H1 (cell line): ENCODE results near the gene GALNT17. TPM values are rescaled to one million over a fixed set of nuclear protein-coding genes. Genes with fewer than 3 reads are reported as not detected.

Experiments
- ATF2 ChIP-seq: IDR thresholded peaks from 2 replicates; pipeline ENCODE4 v1.6.1; 2012; ENCODE audit warnings: low read length, inconsistent platforms
- CHD2 ChIP-seq: IDR thresholded peaks from 2 replicates; pipeline ENCODE4 v1.6.1; 2012; ENCODE audit warnings: low read length, improper control_type of control experiment
- CHD7 ChIP-seq: fragments of 300-600 bp; sonication (generic); IDR thresholded peaks from 2 replicates; pipeline ENCODE4 v1.7.1; 2012; ENCODE audit warnings: low read length, moderate library complexity, mild to moderate bottlenecking, inconsistent platforms; ENCODE audit not compliant: insufficient replicate concordance
- JUND ChIP-seq: IDR thresholded peaks from 2 replicates; pipeline ENCODE4 v1.6.1; 2011; ENCODE audit warnings: mild to moderate bottlenecking, improper control_type of control experiment, low read length
- PHF8 ChIP-seq: fragments of 200-600 bp; sonication (generic); conservative IDR thresholded peaks from 2 replicates; pipeline ENCODE4 v1.7.1; 2012; ENCODE audit warnings: low read depth, mild to moderate bottlenecking, inconsistent platforms, low read length, moderate library complexity
- RFX5 ChIP-seq: IDR thresholded peaks from 2 replicates; pipeline ENCODE4 v1.6.1; 2011; ENCODE audit warnings: low read depth, low read length, improper control_type of control experiment, borderline replicate concordance
- SP4 ChIP-seq: IDR thresholded peaks from 2 replicates; pipeline ENCODE4 v1.6.1; 2012; ENCODE audit warnings: low read length, inconsistent platforms
- TEAD4 ChIP-seq: IDR thresholded peaks from 2 replicates; pipeline ENCODE4 v1.6.1; 2012; ENCODE audit warnings: low read depth, low read length, inconsistent platforms, mixed read lengths
- polyA plus RNA-seq, 7 experiments: library from polyadenylated mRNA; depleted of rRNA in 3 of 7; stranded (reverse) in 5 of 7; unstranded in 2 of 7; fragments of >200 nt in 5 of 7; fragments of 200-250 nt in 2 of 7; gene quantifications; 1 replicate in 5 of 7; 2 replicates in 1 of 7; 4 replicates in 1 of 7; pipeline versions ENCODE4 v1.2.1 to v1.2.3, GENCODE V29; 2011 to 2013; ENCODE audit warnings: missing spikeins in 2 of 7, mixed read lengths in 2 of 7
- total RNA-seq: library from RNA; stranded (reverse); fragmentation: NEBNext Ultra II Directional; extraction: Animal tissue kit (Norgen Biotek cat#: 25700); gene quantifications from 2 replicates; pipeline ENCODE4 v1.2.1, GENCODE V29; 2021

GALNT17 gene
- total and polyA plus RNA-seq, 2 of the 8 experiments (the other 6 are each of a cell fraction or from before 2014, with no cell fraction given): 37.7 to 47.0 TPM

- TF ChIP-seq CHD7 (no peak), TEAD4 (no peak), SP4 (no peak), RFX5 (no peak), CHD2 (no peak), JUND (no peak), PHF8 (no peak), ATF2 (no peak)
These were observed 52.2 kb downstream of the GALNT17 start (continued) for GRCh38 chr7:71184136-71184535.
